GM20431 (cell line): Measurements from ENCODE around the gene AMBRA1.
"Not testable (repeated sequence)": the region's sequence is repeated elsewhere in the genome, so short reads cannot be mapped to it uniquely, and the experiment has no call there.

Experiments used
- in situ Hi-C: fragments of 300-500 bp; cut with MseI, MboI; formaldehyde crosslinking; loops from one replicate; pipeline ENCODE4 v1.15.0; 2020; ENCODE audit warnings: low sequenced_read_pairs; ENCODE audit not compliant: unreplicated experiment

Gene AMBRA1

GRCh38 chr11:46588131-46588530, 5.7 kb downstream of the AMBRA1 start:
- in situ Hi-C loops: no loop called here

- in situ Hi-C loops: not testable (repeated sequence)
Measured at GRCh38 chr11:46583513-46583912, 10.3 kb downstream of the AMBRA1 start.

GRCh38 chr11:46582588-46582987, 11.2 kb downstream of the AMBRA1 start:
- in situ Hi-C loops: no loop called here

- in situ Hi-C loops: no loop called here
Measured at GRCh38 chr11:46577058-46577457, 16.8 kb downstream of the AMBRA1 start.

GRCh38 chr11:46574656-46575055, 19.2 kb downstream of the AMBRA1 start:
- in situ Hi-C loops: no loop called here

- in situ Hi-C loops: no loop called here
Measured at GRCh38 chr11:46570790-46571398, 22.9 kb downstream of the AMBRA1 start.

- in situ Hi-C loops: no loop called here
Measured at GRCh38 chr11:46565232-46565840, 28.5 kb downstream of the AMBRA1 start.

- in situ Hi-C loops: no loop called here
Measured at GRCh38 chr11:46564459-46564858, 29.4 kb downstream of the AMBRA1 start.

- in situ Hi-C loops: no loop called here
Measured at GRCh38 chr11:46562527-46562926, 31.3 kb downstream of the AMBRA1 start.

- in situ Hi-C loops: no loop called here
Measured at GRCh38 chr11:46560300-46560991, 33.4 kb downstream of the AMBRA1 start.

- in situ Hi-C loops: no loop called here
Measured at GRCh38 chr11:46559815-46560214, 34.0 kb downstream of the AMBRA1 start.

- in situ Hi-C loops: no loop called here
Measured at GRCh38 chr11:46557684-46558151, 36.1 kb downstream of the AMBRA1 start.

- in situ Hi-C loops: no loop called here
Measured at GRCh38 chr11:46555267-46556054, 38.4 kb downstream of the AMBRA1 start.

GRCh38 chr11:46554213-46555147, 39.3 kb downstream of the AMBRA1 start:
- in situ Hi-C loops: no loop called here

GRCh38 chr11:46553814-46554212, 40.0 kb downstream of the AMBRA1 start:
- in situ Hi-C loops: no loop called here

GRCh38 chr11:46551261-46551660, 42.6 kb downstream of the AMBRA1 start:
- in situ Hi-C loops: no loop called here

GRCh38 chr11:46547579-46547978, 46.2 kb downstream of the AMBRA1 start:
- in situ Hi-C loops: loop anchor here (25.0 kb wide), 1 partner anchor 160 kb away; the partner anchor contains the start of genes CHRM4 and MDK

- in situ Hi-C loops: loop anchor here (25.0 kb wide), 1 partner anchor 156 kb away; the partner anchor contains the start of genes CHRM4 and MDK
Measured at GRCh38 chr11:46543564-46543963, 50.3 kb downstream of the AMBRA1 start.
